DOHH2 (cell line): Measurements from ENCODE around the gene SF3A1.

Experiments
- H3F3A ChIP-seq: fragments of 200-600 bp; sonication (generic), shearing (Covaris generic); 2 replicates; pipeline ENCODE4 v1.6.0; 2016; ENCODE audit warnings: antibody characterized with exemption, mild to moderate bottlenecking; ENCODE audit not compliant: control insufficient read depth, insufficient read depth
- H3K27ac ChIP-seq: fragments of 200-600 bp; sonication (generic); 2 replicates; pipeline ENCODE4 v1.5.1; 2014; ENCODE audit warnings: low read depth, mild to moderate bottlenecking, low read length, moderate library complexity
- H3K27me3 ChIP-seq: fragments of 200-600 bp; sonication (generic); 2 replicates; pipeline ENCODE4 v1.6.1; 2014; ENCODE audit warnings: mild to moderate bottlenecking, low read length, mixed read lengths; ENCODE audit not compliant: control insufficient read depth
- H3K36me3 ChIP-seq: fragments of 200-600 bp; sonication (generic); 2 replicates; pipeline ENCODE4 v1.6.1; 2014; ENCODE audit warnings: mild to moderate bottlenecking, low read length, moderate library complexity, mixed read lengths; ENCODE audit not compliant: control insufficient read depth
- H3K4me1 ChIP-seq: fragments of 200-600 bp; sonication (generic); 2 replicates; pipeline ENCODE4 v1.6.1; 2014; ENCODE audit warnings: mild to moderate bottlenecking, low read length, mixed read lengths; ENCODE audit not compliant: control insufficient read depth
- H3K4me2 ChIP-seq: fragments of 200-600 bp; sonication (generic); 2 replicates; pipeline ENCODE4 v1.6.0; 2014; ENCODE audit warnings: mild to moderate bottlenecking, low read length, moderate library complexity
- H3K4me3 ChIP-seq: fragments of 200-600 bp; sonication (generic); 2 replicates; pipeline ENCODE4 v1.5.1; 2014; ENCODE audit warnings: mild to moderate bottlenecking, low read length, mixed read lengths
- H3K79me2 ChIP-seq: fragments of 200-600 bp; sonication (generic); 2 replicates; pipeline ENCODE4 v1.6.1; 2014; ENCODE audit warnings: mild to moderate bottlenecking, low read length, mixed read lengths; ENCODE audit not compliant: control insufficient read depth
- H3K9me2 ChIP-seq: fragments of 200-600 bp; sonication (generic); replicated peaks from 2 replicates; pipeline ENCODE4 v1.6.1; 2014; ENCODE audit warnings: mild to moderate bottlenecking, low read length, mixed read lengths; ENCODE audit not compliant: control insufficient read depth
- H3K9me3 ChIP-seq: fragments of 200-600 bp; sonication (generic); 2 replicates; pipeline ENCODE4 v1.6.1; 2014; ENCODE audit warnings: antibody characterized with exemption, low read length, mixed read lengths; ENCODE audit not compliant: control insufficient read depth, insufficient read depth
- H4K20me1 ChIP-seq: fragments of 200-600 bp; sonication (generic); 2 replicates; pipeline ENCODE4 v1.6.0; 2014; ENCODE audit warnings: low read depth, mild to moderate bottlenecking, antibody characterized with exemption, low read length, moderate library complexity; ENCODE audit not compliant: control insufficient read depth, insufficient read depth
- EZH2phosphoT487 ChIP-seq: fragments of 200-600 bp; sonication (generic); IDR thresholded peaks from 2 replicates; pipeline ENCODE4 v1.6.1; 2017; ENCODE audit warnings: borderline replicate concordance, mild to moderate bottlenecking, antibody characterized with exemption, low read length, moderate library complexity, mixed read lengths
- TF ChIP-seq, protein P1 (sequence below): fragments of 200-600 bp; sonication (generic); IDR thresholded peaks from one replicate; pipeline ENCODE4 v1.5.1; 2014; ENCODE audit warnings: antibody characterized with exemption, mild to moderate bottlenecking, low read depth, low read length; ENCODE audit not compliant: poor library complexity, severe bottlenecking

SF3A1 gene

GRCh38 chr22:30397656-30398635 is 41.3 kb upstream of the SF3A1 start:
- Histone ChIP-seq H3K27me3 (peaks cover 29% of the 10 kb centered on the region), H3K4me1 (peaks cover 23% of the 10 kb centered on the region), H3K9me2 (no peaks in the 10 kb centered on the region), H3K27ac (no peak overlapping the region), H3K4me2 (peak overlapping the region; percentile 68), H3K4me3 (peak overlapping the region; percentile 68), H3K36me3 (no peaks in the 10 kb centered on the region), H3K79me2 (no peaks in the 10 kb centered on the region), H4K20me1 (no peaks in the 10 kb centered on the region), H3K9me3 (no peaks in the 10 kb centered on the region), H3F3A (no peaks in the 10 kb centered on the region)
- TF ChIP-seq EZH2phosphoT487: no peak; the same call in 1 of the 2 replicates
- TF ChIP-seq, protein P1, sequence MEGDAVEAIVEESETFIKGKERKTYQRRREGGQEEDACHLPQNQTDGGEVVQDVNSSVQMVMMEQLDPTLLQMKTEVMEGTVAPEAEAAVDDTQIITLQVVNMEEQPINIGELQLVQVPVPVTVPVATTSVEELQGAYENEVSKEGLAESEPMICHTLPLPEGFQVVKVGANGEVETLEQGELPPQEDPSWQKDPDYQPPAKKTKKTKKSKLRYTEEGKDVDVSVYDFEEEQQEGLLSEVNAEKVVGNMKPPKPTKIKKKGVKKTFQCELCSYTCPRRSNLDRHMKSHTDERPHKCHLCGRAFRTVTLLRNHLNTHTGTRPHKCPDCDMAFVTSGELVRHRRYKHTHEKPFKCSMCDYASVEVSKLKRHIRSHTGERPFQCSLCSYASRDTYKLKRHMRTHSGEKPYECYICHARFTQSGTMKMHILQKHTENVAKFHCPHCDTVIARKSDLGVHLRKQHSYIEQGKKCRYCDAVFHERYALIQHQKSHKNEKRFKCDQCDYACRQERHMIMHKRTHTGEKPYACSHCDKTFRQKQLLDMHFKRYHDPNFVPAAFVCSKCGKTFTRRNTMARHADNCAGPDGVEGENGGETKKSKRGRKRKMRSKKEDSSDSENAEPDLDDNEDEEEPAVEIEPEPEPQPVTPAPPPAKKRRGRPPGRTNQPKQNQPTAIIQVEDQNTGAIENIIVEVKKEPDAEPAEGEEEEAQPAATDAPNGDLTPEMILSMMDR: no peak

- no peak within 1 kb of the TSS for H3K27ac ChIP-seq
- no peaks in the 10 kb centered on the region for H4K20me1 ChIP-seq
- no peaks in the 10 kb centered on the region for H3K79me2 ChIP-seq
- TF ChIP-seq, protein P1: no peak
- TF ChIP-seq EZH2phosphoT487: peak; percentile 92; the same call in 1 of the 2 replicates
- H3K27me3 ChIP-seq: peaks cover 29% of the 10 kb centered on the region
- H3K36me3 ChIP-seq: no peaks in the 10 kb centered on the region
- peaks cover 32% of the 10 kb centered on the region for H3K4me1 ChIP-seq
- peak within 1 kb of the TSS; percentile 68 for H3K4me2 ChIP-seq
- H3F3A ChIP-seq: no peaks in the 10 kb centered on the region
- H3K4me3 ChIP-seq: peak within 1 kb of the TSS; percentile 68
- H3K9me2 ChIP-seq: no peaks in the 10 kb centered on the region
- H3K9me3 ChIP-seq: no peaks in the 10 kb centered on the region
Observed at GRCh38 chr22:30396871-30397655, 40.4 kb upstream of the SF3A1 start, which contains the start of gene SEC14L2. SEC14L2 (plus strand) TSS chr22:30397018; CDS start chr22:30397117, 99 bp downstream.

- Histone ChIP-seq H3F3A (no peaks in the 10 kb centered on the region), H3K9me3 (peaks cover 6% of the 10 kb centered on the region; the same call in 1 of the 2 replicates), H3K36me3 (no peaks in the 10 kb centered on the region), H4K20me1 (no peaks in the 10 kb centered on the region), H3K4me3 (no peak overlapping the region), H3K79me2 (no peaks in the 10 kb centered on the region), H3K27me3 (peaks cover 28% of the 10 kb centered on the region), H3K9me2 (no peaks in the 10 kb centered on the region), H3K4me1 (peaks cover 45% of the 10 kb centered on the region), H3K4me2 (no peak overlapping the region), H3K27ac (no peak overlapping the region)
- no peak for TF ChIP-seq EZH2phosphoT487
Observed at GRCh38 chr22:30393885-30394284, 37.2 kb upstream of the SF3A1 start.
